ENCODE measurements around the gene PRPF40B. TPM values are rescaled to one million over a fixed set of nuclear protein-coding genes. Genes with fewer than 3 reads are reported as not detected.

The PRPF40B gene
- total and polyA plus RNA-seq, 2 of the 13 experiments (the other 11 are each of a cell fraction or from before 2014, with no cell fraction given) = 5.0 to 7.8 TPM

DNA sequence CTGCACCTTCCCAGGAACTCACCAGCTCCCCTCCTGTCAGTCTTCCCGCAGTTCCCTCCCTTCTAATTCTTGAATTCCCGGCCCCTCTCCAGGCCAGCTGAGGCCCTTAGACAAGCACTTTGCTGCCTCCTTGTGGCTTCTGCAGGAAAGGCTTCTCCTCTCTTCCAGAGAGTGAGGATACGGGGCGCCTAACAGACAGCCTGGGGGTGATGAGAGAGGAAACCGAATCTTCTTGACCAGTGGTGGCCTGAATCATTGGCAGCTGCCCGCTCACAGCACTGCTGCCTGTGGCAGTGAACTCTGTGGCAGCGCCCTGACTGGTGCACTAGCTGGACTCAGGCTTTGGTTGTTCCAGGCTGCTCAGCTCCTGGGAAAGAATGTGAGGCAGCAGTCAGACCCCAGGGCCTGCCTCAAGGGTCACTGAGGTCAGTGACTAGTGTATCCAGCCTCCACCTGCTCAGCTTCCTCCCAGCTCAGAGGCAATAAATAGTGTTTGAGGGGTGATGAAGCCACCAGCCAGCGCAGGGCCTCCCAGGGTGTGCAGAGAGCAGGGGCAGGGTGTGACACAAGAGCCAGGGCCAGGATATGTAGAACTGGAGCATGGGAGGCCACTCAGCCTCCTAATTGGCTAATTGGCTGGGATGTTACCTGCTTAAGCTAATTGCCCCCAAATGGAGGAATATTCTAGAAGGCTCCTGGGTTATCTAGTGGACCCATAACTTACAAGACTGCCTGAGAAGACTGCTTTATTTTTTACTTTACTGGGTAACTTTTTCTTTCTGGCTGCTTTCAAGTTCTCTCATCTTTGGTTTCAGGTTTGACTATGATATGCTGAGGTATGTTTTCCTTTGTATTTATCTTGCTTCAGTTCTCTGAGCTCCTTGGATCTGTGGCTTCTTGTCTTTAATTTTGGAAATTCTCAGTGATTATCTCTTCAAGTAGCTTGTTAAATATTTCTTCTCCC is 42.5 kb upstream of the PRPF40B start (continued):
- TF ChIP-seq ZNF564 (CRISPR knock-in tag; IDR thresholded peaks at IDR 0.05) (no peak), HNF4A (CRISPR knock-in tag; IDR thresholded peaks at IDR 0.05) (no peak), SAP130 (CRISPR knock-in tag; IDR thresholded peaks at IDR 0.05; ENCODE audit: low read depth) (peak; percentile 45; the same call in 1 of the 2 replicates), CHD2 (IDR thresholded peaks at IDR 0.05; ENCODE audit: low read depth, low read length) (no peak), ZNF354B (CRISPR knock-in tag; IDR thresholded peaks at IDR 0.05) (no peak), TEAD3 (CRISPR knock-in tag; optimal IDR thresholded peaks at IDR 0.05; ENCODE audit: borderline replicate concordance) (peak; percentile 72), SSRP1 (CRISPR knock-in tag; IDR thresholded peaks at IDR 0.05) (no peak), POLR2G (IDR thresholded peaks at IDR 0.05; ENCODE audit: low read depth, low read length) (no peak), ZNF547 (CRISPR knock-in tag; IDR thresholded peaks at IDR 0.05) (0 out of 2 replicates have a peak, but pooled peaks have one; percentile 26), TFAP4 (IDR thresholded peaks at IDR 0.05; ENCODE audit: borderline replicate concordance, low read depth) (peak; percentile 79; the same call in 1 of the 2 replicates), ZNF441 (CRISPR knock-in tag; IDR thresholded peaks at IDR 0.05; ENCODE audit: borderline replicate concordance) (no peak), AHDC1 (CRISPR knock-in tag; IDR thresholded peaks at IDR 0.05; ENCODE audit: borderline replicate concordance) (no peak), EP300 (IDR thresholded peaks at IDR 0.05; ENCODE audit: low read depth in 2 of 2, low read length in 2 of 2) (no peak), EP300 (CRISPR knock-in tag; IDR thresholded peaks at IDR 0.05; ENCODE audit: borderline replicate concordance) (no peak), ZNF138 (CRISPR knock-in tag; IDR thresholded peaks at IDR 0.05; ENCODE audit: low read depth) (no peak), IKZF1 (IDR thresholded peaks at IDR 0.05) (no peak), ZNF143 (CRISPR knock-in tag; IDR thresholded peaks at IDR 0.05) (no peak), ZC3H4 (CRISPR knock-in tag; IDR thresholded peaks at IDR 0.05; ENCODE audit: borderline replicate concordance) (no peak), ZNF367 (CRISPR knock-in tag; IDR thresholded peaks at IDR 0.05; ENCODE audit: borderline replicate concordance) (no peak), TBL1XR1 (IDR thresholded peaks at IDR 0.05; ENCODE audit: borderline replicate concordance, low read length, partially characterized antibody) (no peak)
- TF ChIP-seq, protein P1, sequence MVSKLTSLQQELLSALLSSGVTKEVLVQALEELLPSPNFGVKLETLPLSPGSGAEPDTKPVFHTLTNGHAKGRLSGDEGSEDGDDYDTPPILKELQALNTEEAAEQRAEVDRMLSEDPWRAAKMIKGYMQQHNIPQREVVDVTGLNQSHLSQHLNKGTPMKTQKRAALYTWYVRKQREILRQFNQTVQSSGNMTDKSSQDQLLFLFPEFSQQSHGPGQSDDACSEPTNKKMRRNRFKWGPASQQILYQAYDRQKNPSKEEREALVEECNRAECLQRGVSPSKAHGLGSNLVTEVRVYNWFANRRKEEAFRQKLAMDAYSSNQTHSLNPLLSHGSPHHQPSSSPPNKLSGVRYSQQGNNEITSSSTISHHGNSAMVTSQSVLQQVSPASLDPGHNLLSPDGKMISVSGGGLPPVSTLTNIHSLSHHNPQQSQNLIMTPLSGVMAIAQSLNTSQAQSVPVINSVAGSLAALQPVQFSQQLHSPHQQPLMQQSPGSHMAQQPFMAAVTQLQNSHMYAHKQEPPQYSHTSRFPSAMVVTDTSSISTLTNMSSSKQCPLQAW (CRISPR knock-in tag; IDR thresholded peaks at IDR 0.05) = peak; percentile 66; the same call in 1 of the 2 replicates

Data from HepG2 (cell line).